SK-MEL-5 (cell line): Measurements from ENCODE around the gene SHANK1. TPM values are rescaled to one million over a fixed set of nuclear protein-coding genes. Genes with fewer than 3 reads are reported as not detected.
"Not testable (repeated sequence)": the region's sequence is repeated elsewhere in the genome, so short reads cannot be mapped to it uniquely, and the experiment has no call there.

Experiments used
- DNase-seq: peaks from one replicate; pipeline ENCODE4 v3.0.0-alpha.2; 2016; ENCODE audit warnings: low read depth, low spot score
- in situ Hi-C: cut with HindIII; loops from 2 replicates; pipeline ENCODE4 v1.10.0; 2016; ENCODE audit warnings: low sequenced_read_pairs, high pct_unique_total_duplicates, low pct_unique_long_range_greater_than_20kb
- polyA plus RNA-seq, 2 experiments: library from polyadenylated mRNA; depleted of rRNA; stranded (reverse); fragments of >200 nt; gene quantifications; 2 replicates each; pipeline ENCODE4 v1.2.3, GENCODE V29; 2015
- total RNA-seq: library from RNA; depleted of rRNA; stranded (reverse); fragments of >200 nt; shearing (Covaris generic); gene quantifications from 2 replicates; pipeline ENCODE4 v1.2.3, GENCODE V29; 2014; rRNA removed

The SHANK1 gene
- total RNA-seq, result 0.27 and 0.48 TPM in 2 replicates
- 0.01 and 0.81 TPM in 2 replicates for polyA plus RNA-seq (2015; cell fraction: cytosol; rRNA removed)
- 0.22 and 0.36 TPM in 2 replicates for polyA plus RNA-seq (2015; cell fraction: nucleus; rRNA removed)

- in situ Hi-C loops, result no loop called here
- no peak for DNase-seq
These were observed at the start of gene SHANK1 for GRCh38 chr19:50719566-50719965. Gene SHANK1, minus strand, starts transcription at chr19:50719802. Its CDS starts 2,883 bp downstream, at chr19:50716919.

DNA sequence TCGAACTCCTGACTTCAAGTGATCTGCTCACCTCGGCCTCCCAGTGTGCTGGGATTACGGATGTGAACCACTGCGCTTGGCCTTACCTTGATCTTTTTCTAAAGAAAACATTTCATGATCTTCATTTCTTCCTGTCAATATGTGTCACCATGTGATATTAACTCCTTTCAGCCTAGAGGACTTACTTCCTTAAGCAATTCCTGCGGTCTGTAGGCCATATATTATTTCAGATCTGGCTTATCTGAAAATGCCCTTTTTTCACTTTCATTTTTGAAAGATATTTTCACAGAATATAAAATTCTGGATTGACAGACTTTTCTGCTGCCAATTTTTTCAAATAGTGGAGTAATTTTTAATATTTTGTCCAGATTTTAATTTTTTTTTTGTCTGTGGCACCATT, 48.7 kb upstream of the SHANK1 start:
- no peak for DNase-seq
- in situ Hi-C loops, result no loop called here

- DNase-seq, in situ Hi-C loops: not testable (repeated sequence)
These were observed 47.7 kb upstream of the SHANK1 start for GRCh38 chr19:50767263-50767662.

DNA sequence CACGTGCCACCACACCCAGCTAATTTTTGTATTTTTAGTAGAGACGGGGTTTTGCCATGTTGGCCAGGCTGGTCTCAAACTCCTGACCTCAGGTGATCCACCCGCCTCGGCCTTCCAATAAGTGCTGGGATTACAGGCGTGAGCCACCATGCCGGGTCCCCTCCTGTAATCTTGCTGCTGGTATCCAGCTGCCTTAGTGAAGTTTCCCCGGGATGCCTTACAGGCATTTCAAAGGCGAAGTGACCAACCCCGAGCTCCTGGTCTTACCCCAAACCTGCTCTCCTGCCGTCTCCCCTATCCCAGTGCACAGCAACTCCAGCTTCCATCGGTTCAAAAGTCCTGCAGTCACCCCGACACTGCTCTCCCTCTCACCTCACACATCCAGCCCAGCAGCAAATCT, 47.1 kb upstream of the SHANK1 start:
- in situ Hi-C loops, DNase-seq: not testable (repeated sequence)

- in situ Hi-C loops, result no loop called here
These were observed 44.8 kb upstream of the SHANK1 start for GRCh38 chr19:50764409-50764808.

DNA sequence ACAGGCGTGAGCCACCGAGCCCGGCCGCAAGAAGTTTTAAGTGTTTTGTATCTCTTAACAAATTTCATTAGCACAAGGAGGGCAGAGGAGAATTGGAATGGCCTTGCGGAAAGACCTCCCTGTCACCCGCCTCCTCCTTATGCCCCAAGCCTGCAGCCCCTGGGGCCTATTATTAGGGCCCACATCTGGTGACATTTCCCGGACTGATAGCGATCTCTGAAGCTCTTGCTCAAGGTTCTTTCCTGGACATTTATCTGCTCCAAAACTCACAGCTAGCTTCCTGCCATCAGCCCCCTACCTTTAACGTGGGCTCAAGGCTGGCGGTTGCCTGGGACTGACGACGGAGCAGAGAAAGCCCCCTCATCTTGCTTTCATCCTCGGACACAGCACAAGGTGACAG, 43.9 kb upstream of the SHANK1 start:
- DNase-seq, in situ Hi-C loops: not testable (repeated sequence)

More at GRCh38 chr19:50764409-50764808, 44.8 kb upstream of the SHANK1 start:
- DNase-seq, result no peak

GRCh38 chr19:50761501-50761900, 41.9 kb upstream of the SHANK1 start:
- in situ Hi-C loops, DNase-seq: not testable (repeated sequence)

GRCh38 chr19:50759886-50760285, 40.3 kb upstream of the SHANK1 start:
- in situ Hi-C loops, result no loop called here
- DNase-seq, result peak; percentile 60

- in situ Hi-C loops, DNase-seq: not testable (repeated sequence)
These were observed 39.5 kb upstream of the SHANK1 start for GRCh38 chr19:50759076-50759475.

GRCh38 chr19:50757624-50758023, 38.0 kb upstream of the SHANK1 start:
- in situ Hi-C loops, DNase-seq: not testable (repeated sequence)

GRCh38 chr19:50756244-50756643, 36.6 kb upstream of the SHANK1 start:
- DNase-seq, in situ Hi-C loops: not testable (repeated sequence)

GRCh38 chr19:50753879-50754278, 34.3 kb upstream of the SHANK1 start:
- DNase-seq, result no peak
- in situ Hi-C loops, result no loop called here

- in situ Hi-C loops, result no loop called here
- no peak for DNase-seq
These were observed 30.4 kb upstream of the SHANK1 start for GRCh38 chr19:50750010-50750409.

DNA sequence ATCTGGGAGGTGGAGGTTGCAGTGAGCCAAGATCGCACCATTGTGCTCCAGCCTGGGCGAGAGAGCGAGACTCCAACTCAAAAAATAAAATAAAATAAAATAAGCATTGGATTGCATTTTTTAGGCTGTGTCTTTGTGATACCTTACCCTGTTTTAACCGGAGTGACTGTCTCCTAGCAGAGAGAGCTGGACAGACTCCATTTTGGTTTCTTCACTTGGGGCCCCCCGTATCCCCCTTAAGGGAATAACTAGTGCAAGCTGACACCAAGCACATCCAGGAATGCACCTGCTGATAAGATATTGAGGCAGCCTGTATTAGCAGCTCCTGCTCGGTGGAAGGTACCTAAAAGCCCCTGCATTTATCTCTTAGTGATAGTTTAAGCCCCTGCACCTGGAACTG, 29.9 kb upstream of the SHANK1 start:
- in situ Hi-C loops, result no loop called here
- DNase-seq, result no peak

DNA sequence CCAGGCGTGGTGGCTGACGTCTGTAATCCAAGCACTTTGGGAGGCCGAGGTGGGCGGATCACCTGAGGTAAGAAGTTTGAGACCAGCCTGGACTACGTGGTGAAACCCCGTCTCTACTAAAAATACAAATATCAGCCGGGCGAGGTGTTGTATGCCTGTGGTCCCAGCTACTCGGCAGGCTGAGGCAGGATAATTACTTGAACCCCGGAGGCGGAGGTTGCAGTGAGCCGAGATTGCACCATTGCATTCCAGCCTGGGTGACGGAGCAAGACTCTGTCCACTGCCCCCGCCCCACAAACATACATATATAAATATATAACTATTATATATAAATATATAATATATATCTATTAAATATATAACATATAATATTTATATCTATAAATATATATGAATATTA, 27.5 kb upstream of the SHANK1 start:
- DNase-seq, in situ Hi-C loops: not testable (repeated sequence)

DNA sequence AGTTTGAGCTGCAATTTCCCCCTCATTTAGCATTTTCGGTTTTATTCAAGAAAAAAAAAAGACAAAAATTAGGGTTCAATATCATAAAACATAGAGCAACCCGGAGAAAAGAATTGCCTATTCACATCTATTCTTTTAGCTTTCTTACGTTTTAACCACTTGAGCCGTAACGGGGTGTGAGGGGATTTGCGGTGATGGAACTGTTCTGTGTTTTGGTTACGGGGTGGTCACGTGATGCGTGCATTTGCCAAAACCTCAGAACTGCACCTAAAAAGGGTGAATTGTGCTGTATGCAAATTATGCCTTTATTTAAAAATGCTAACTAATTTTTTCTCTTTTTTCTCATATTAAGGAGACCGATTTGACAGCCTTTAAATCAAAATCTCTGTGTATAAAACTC, 25.6 kb upstream of the SHANK1 start:
- no peak for DNase-seq
- in situ Hi-C loops, result no loop called here

GRCh38 chr19:50743537-50743936, 23.9 kb upstream of the SHANK1 start:
- in situ Hi-C loops, result no loop called here
- DNase-seq, result no peak

DNA sequence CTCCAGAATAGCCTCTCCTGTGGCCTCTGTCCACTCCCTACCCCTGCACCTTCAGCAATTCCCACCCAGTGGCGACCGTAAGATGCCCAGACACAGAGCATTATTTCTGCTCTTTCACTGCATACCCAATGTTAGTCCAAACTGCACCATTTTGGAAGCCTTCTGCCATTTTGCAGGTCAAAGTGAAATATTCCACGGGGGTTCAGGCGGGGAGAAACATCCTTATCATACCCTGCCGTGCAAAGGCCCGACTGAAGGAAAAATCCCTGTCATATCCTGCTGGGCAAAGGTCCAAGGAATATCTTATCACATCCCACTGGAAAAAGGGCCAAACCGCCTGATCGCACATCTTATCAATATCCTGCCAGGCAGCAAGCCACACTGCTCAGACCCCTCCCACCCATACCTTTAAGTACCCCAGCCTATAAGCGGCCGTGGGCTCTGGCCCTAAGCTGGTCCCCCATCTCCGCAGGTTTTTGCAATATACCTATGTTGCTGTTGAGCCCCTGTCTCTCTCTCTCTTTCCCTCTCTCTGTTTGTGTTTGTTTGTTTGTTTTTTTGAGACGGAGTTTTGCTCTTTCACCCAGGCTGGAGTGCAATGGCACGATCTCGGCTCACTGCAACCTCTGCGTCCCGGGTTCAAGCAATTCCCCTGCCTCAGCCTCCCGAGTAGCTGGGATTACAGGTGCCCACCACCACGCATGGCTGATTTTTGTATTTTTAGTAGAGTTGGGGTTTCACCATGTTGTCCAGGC, 21.8 kb upstream of the SHANK1 start:
- in situ Hi-C loops, result no loop called here
- DNase-seq, result no peak

GRCh38 chr19:50739914-50740426, 20.4 kb upstream of the SHANK1 start:
- DNase-seq, result peak; percentile 27
- in situ Hi-C loops, result no loop called here
